ENCODE results near the gene KMT2C.
"Not testable (repeated sequence)": the region's sequence is repeated elsewhere in the genome, so short reads cannot be mapped to it uniquely, and the experiment has no call there.

DNA sequence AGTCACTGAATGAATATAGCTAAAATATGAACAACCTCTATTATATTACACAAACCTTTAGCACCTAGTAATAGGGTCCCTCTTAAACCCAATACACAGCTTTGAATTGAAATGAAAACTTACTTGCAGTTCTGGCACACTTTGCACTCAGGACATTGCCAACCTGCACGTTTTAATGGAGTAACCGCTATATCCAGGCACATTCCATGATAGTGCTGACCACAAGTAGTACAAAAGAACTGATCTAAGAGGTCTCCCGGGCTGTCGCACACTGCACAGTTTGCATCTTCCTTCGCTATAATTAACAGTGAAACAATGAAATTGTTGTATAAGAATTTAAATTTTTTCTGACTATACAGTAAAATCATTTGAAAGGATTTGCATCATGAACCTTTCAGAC lies 170.9 kb downstream of the KMT2C start:
- TF ChIP-seq, protein P1, sequence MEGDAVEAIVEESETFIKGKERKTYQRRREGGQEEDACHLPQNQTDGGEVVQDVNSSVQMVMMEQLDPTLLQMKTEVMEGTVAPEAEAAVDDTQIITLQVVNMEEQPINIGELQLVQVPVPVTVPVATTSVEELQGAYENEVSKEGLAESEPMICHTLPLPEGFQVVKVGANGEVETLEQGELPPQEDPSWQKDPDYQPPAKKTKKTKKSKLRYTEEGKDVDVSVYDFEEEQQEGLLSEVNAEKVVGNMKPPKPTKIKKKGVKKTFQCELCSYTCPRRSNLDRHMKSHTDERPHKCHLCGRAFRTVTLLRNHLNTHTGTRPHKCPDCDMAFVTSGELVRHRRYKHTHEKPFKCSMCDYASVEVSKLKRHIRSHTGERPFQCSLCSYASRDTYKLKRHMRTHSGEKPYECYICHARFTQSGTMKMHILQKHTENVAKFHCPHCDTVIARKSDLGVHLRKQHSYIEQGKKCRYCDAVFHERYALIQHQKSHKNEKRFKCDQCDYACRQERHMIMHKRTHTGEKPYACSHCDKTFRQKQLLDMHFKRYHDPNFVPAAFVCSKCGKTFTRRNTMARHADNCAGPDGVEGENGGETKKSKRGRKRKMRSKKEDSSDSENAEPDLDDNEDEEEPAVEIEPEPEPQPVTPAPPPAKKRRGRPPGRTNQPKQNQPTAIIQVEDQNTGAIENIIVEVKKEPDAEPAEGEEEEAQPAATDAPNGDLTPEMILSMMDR (IDR thresholded peaks at IDR 0.05; ENCODE audit: insufficient read depth, low read length, poor library complexity, severe bottlenecking), result not testable (repeated sequence)
- TF ChIP-seq EZH2phosphoT487 (conservative IDR thresholded peaks at IDR 0.05; ENCODE audit: low read length), result not testable (repeated sequence)
